Measurements from ENCODE around the gene SEC14L1.
A peak's percentile ranks its signal among the peaks of the same experiment; 100 is the strongest.
"Not testable (repeated sequence)": the region's sequence is repeated elsewhere in the genome, so short reads cannot be mapped to it uniquely, and the experiment has no call there.

SEC14L1 gene

DNA sequence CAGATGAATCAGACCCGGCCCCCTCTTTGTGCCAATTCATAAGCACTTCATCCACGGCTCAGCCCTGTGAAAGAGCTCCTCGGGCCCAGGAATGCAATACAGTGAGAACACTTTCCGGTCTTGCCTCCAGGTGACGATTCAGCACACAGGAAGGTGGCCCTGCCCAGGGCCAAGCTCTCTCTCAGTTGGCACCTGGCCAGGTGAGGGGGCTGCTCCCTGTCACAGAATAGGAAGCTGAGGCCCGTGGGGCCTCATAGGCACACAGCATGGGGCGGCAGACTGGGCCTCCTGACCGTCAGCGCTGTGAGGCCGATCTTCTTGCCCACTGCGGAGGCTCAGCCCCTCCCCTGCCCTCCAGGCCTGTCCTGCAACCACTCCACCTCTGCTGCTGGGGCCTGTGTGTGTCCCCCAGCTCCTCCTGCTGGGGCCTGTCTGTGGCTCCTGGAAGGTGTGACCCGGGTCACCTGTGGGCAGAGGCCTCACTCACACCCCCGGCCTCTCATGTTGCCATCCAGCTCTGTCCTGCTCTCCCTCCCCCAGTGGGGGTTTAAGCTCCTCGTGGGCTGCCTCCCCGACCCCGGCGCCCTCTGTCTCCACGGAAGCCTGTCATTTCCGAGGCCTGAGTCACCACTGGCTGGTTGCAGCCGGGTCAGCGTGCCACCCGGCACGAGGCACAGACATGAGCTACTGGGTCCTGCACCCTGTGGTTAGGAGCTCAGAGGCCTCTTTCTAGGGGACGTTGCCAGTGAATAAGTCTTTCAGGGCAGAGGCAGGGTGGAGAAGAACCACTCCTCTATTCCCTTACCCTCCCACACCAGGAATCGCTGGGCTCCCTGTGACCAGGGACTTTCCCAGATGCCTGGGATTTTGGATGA lies 114.4 kb downstream of the SEC14L1 start:
- peak; percentile 29; the same call in 1 of the 2 replicates for TF ChIP-seq POLR2A (IDR thresholded peaks at IDR 0.05; ENCODE audit: low read depth, low read length)
- FAIRE-seq (peak; percentile 61), DNase-seq (ENCODE audit: insufficient read length, low spot score) (peak; percentile 99)

GRCh38 chr17:77255970-77256369 lies 115.2 kb downstream of the SEC14L1 start:
- DNase-seq (ENCODE audit: insufficient read length, low spot score); FAIRE-seq: not testable (repeated sequence)

DNA sequence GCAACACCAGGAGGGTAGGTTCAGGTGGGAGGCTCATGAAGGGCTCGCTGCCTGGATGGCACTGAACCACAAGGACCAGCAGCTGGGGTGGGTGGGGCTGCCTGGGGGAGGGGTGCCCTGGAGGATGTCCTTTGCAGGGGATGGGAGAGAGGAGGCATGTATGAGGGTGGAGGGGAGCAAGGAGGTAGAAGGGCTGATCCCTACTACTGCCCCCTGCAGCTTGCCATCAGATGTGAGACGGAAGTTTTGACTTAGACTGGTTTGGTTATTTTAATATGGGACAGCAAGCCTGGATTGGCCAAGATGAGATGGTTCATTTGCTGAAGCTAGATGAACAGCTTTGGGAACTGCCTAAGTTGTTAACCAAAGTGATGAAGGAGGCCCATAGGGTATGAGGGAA lies 115.9 kb downstream of the SEC14L1 start:
- FAIRE-seq: no peak
- TF ChIP-seq POLR2A (IDR thresholded peaks at IDR 0.05; ENCODE audit: low read depth, low read length): no peak

GRCh38 chr17:77257169-77257568 lies 116.4 kb downstream of the SEC14L1 start:
- TF ChIP-seq POLR2A (IDR thresholded peaks at IDR 0.05; ENCODE audit: low read depth, low read length): no peak
- FAIRE-seq: no peak
- no peak for DNase-seq (ENCODE audit: insufficient read length, low spot score)

More for the DNA sequence above, 115.9 kb downstream of the SEC14L1 start:
- no peak for DNase-seq (ENCODE audit: insufficient read length, low spot score)

DNA sequence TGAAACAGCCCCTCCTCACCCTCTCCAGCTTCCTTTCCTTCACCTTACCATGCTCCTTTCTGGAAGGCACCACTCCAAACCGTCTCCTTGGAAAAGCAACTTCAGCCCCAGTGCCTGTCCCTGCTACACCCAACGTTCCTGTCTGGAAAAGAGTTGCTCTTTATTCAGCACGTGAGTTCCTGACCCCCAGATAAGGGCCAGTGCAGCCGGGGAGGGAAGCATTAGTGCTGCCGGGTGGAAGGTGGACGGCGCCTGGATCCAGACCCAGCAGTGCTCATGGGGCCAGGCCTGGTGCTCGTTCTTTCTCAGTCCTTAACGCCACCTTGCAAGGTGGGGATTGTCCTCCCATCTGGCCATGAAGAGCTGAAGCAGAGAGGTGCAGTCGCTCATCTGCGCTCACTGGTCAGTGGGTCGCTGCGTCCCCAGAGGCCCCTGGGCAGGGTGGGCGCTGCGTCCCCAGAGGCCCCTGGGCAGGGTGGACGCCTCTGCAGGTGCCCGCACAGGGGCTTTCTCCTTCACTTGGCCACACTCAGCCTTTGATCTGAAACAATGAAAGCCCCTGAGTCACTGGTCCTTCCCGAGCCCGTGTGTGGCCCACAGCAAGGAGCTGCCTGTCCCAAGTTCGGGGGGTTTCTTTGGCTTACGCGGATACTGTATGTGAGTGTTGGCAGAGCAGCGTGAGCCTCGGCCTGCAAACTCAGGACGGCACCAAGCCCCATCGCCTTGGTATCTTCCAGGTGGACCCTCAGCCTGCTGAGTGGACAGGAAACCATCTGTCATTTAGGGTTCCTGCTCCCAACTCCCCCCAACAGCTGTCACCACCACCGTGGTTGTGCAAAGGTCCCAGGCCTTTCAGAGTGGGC lies 117.1 kb downstream of the SEC14L1 start:
- DNase-seq (ENCODE audit: insufficient read length, low spot score): no peak
- no peak for FAIRE-seq
- no peak for TF ChIP-seq POLR2A (IDR thresholded peaks at IDR 0.05; ENCODE audit: low read depth, low read length)

DNA sequence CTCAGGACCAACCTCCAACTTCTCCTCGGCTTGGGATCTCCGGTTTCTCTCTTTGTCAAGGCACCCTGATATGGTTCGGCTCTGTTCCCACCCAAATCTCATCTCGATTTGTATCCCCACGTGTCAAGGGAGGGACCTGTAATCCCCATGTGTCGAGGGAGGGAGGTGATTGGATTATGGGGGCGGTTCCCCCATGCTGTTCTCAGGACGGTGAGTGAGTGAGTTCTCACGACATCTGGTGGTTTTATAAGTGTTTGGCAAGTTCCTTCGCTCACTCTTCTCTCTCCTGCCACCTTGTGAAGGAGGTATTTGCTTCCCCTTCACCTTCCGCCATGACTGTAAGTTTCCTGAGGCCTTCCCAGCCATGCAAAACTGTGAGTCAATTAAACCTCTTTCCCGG lies 117.9 kb downstream of the SEC14L1 start:
- DNase-seq (ENCODE audit: insufficient read length, low spot score) (no peak), FAIRE-seq (no peak)
- no peak for TF ChIP-seq POLR2A (IDR thresholded peaks at IDR 0.05; ENCODE audit: low read depth, low read length)

- DNase-seq (ENCODE audit: insufficient read length, low spot score) (no peak), FAIRE-seq (no peak)
- no peak for TF ChIP-seq POLR2A (IDR thresholded peaks at IDR 0.05; ENCODE audit: low read depth, low read length)
These were observed 124.0 kb downstream of the SEC14L1 start for GRCh38 chr17:77264617-77265230.

- no peak for DNase-seq (ENCODE audit: insufficient read length, low spot score)
- TF ChIP-seq POLR2A (IDR thresholded peaks at IDR 0.05; ENCODE audit: low read depth, low read length): no peak
- no peak for FAIRE-seq
These were observed 125.4 kb downstream of the SEC14L1 start for GRCh38 chr17:77266213-77266612.

Data from H54 (cell line).